ENCODE data around the gene DCXR. TPM values are rescaled to one million over a fixed set of nuclear protein-coding genes. Genes with fewer than 3 reads are reported as not detected.
"Not testable (repeated sequence)": the region's sequence is repeated elsewhere in the genome, so short reads cannot be mapped to it uniquely, and the experiment has no call there.

Gene DCXR
- total RNA-seq, 2 donors from 2014 or later = 55.6 to 77.5 TPM

DNA sequence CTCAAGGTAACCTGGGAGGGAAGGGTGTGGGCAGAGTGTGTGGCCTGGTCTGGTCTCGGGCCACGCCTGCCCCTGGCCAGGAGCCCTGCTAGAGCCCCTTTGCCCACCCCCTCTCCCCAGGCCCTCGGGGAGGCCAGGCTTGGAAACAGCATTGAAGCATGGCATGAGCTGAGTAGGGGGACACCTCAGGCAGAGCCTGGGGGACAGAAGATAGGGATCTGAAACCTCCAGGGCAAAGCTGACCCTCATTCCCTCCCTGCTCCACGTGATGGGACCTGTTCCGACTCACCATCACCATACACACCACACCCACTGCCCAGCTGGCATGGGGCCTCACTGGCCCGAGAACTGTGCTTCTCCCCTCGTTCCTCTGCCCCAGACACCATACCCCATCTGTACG, 11.6 kb upstream of the DCXR start:
- ATAC-seq (no peak), DNase-seq (no peak)
- Mint-ChIP-seq H3K4me1 (peaks cover 8% of the 10 kb centered on the region), H3K36me3 (ENCODE audit: low read depth) (peaks cover 3% of the 10 kb centered on the region), H3K4me3 (no peak overlapping the region), H3K27me3 (no peaks in the 10 kb centered on the region), H3K27ac (no peak overlapping the region)
- H3K9me3 ChIP-seq (ENCODE audit: control insufficient read depth, low read length, poor library complexity, severe bottlenecking) = no peaks in the 10 kb centered on the region

DNA sequence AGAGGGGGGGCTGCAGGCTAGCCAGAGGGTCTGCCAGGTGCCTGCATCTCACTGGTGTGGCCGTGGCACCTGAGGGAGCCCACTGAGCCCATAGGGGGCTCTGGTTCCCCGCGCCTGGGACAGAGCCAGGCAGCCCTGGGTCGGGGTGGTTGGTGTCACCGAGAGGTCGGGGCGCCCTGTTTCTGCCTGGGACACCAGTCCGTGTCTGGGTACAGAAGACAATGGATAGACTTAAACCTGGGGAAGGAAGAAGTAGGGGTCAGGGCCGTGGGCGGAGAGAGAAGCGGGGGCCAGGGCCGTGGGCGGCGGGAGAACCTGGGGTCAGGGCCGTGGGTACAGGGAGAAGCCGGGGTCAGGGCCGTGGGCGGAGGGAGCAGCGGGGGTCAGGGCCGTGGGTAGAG, 11.1 kb upstream of the DCXR start:
- no peak overlapping the region for H3K4me3 Mint-ChIP-seq
- DNase-seq = no peak
- H3K9me3 ChIP-seq (ENCODE audit: control insufficient read depth, low read length, poor library complexity, severe bottlenecking) = no peaks in the 10 kb centered on the region
- peaks cover 3% of the 10 kb centered on the region for H3K36me3 Mint-ChIP-seq (ENCODE audit: low read depth)
- no peak for ATAC-seq
- no peaks in the 10 kb centered on the region for H3K27me3 Mint-ChIP-seq
- H3K27ac Mint-ChIP-seq = no peak overlapping the region
- peaks cover 8% of the 10 kb centered on the region for H3K4me1 Mint-ChIP-seq

GRCh38 chr17:82047914-82048570, 10.5 kb upstream of the DCXR start:
- no peaks in the 10 kb centered on the region for H3K9me3 ChIP-seq (ENCODE audit: control insufficient read depth, low read length, poor library complexity, severe bottlenecking)
- H3K4me1 Mint-ChIP-seq = peaks cover 8% of the 10 kb centered on the region
- peaks cover 3% of the 10 kb centered on the region for H3K36me3 Mint-ChIP-seq (ENCODE audit: low read depth)
- ATAC-seq (no peak), DNase-seq (no peak)
- no peak overlapping the region for H3K27ac Mint-ChIP-seq
- H3K4me3 Mint-ChIP-seq = no peak overlapping the region
- H3K27me3 Mint-ChIP-seq = no peaks in the 10 kb centered on the region

- Mint-ChIP-seq H3K27me3 (no peaks in the 10 kb centered on the region), H3K27ac (no peak overlapping the region), H3K36me3 (ENCODE audit: low read depth) (peaks cover 3% of the 10 kb centered on the region), H3K4me3 (no peak overlapping the region), H3K4me1 (peaks cover 8% of the 10 kb centered on the region)
- DNase-seq = no peak
- H3K9me3 ChIP-seq (ENCODE audit: control insufficient read depth, low read length, poor library complexity, severe bottlenecking) = no peaks in the 10 kb centered on the region
- ATAC-seq = no peak
Observed at GRCh38 chr17:82047379-82047778, 9.9 kb upstream of the DCXR start.

- Mint-ChIP-seq H3K27ac (no peak overlapping the region), H3K27me3 (no peaks in the 10 kb centered on the region), H3K4me3 (no peak overlapping the region), H3K36me3 (ENCODE audit: low read depth) (peaks cover 3% of the 10 kb centered on the region), H3K4me1 (peaks cover 8% of the 10 kb centered on the region)
- DNase-seq (no peak), ATAC-seq (no peak)
- H3K9me3 ChIP-seq (ENCODE audit: control insufficient read depth, low read length, poor library complexity, severe bottlenecking) = no peaks in the 10 kb centered on the region
Observed at GRCh38 chr17:82046903-82047302, 9.4 kb upstream of the DCXR start.

DNA sequence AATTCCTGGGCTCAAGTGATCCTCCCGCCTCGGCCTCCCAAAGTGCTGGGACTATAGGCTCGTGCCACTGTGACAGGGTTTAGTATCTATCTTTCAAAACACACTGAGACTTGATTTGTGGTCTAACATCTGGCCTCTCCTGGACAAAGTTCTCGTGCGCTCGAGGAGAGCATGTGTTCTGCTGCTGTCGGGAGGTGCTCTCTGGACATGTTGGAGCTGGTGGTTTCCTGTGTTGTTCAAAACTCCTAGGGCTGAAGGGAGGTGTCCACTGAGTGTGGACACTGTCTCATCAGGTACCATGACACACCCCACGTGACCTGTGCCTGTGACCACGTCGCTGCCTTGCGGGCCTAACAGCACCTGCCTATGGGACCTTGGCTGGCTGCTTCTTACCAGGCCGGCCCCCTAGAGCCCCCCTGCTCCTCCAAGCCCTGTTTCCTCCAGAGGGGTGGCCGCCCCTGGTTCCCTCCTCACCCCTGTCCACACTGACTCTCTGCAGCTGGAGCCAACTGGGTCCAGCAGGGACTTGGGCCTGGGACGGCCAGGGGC, 8.5 kb upstream of the DCXR start:
- DNase-seq (no peak), ATAC-seq (no peak)
- H3K9me3 ChIP-seq (ENCODE audit: control insufficient read depth, low read length, poor library complexity, severe bottlenecking) = no peaks in the 10 kb centered on the region
- Mint-ChIP-seq H3K27me3 (no peaks in the 10 kb centered on the region), H3K4me1 (peaks cover 8% of the 10 kb centered on the region), H3K4me3 (no peak overlapping the region), H3K36me3 (ENCODE audit: low read depth) (peaks cover 3% of the 10 kb centered on the region), H3K27ac (peak overlapping the region; percentile 47)

DNA sequence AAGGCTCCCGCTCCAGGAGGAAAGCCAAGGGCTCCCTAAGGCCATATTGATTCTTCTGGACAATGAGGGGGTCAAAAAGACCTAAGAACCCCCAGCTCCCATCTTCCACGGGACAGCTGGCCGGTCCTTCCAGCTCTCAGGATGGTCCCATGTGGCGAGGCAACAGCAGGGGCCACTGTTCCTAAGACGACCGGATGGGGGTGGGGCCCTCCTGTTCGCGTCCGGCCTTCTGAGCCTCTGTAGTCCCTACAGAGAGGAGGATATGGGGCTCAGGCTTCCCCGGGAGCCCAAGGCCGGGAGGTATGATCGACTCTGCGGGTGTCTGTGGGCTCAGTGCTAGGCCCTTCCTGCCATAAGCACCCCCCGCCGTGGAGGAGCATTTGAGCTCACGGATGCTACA, 6.0 kb upstream of the DCXR start:
- Mint-ChIP-seq H3K27me3 (no peaks in the 10 kb centered on the region), H3K4me1 (peaks cover 4% of the 10 kb centered on the region), H3K36me3 (ENCODE audit: low read depth) (peaks cover 3% of the 10 kb centered on the region), H3K27ac (no peak overlapping the region), H3K4me3 (no peak overlapping the region)
- H3K9me3 ChIP-seq (ENCODE audit: control insufficient read depth, low read length, poor library complexity, severe bottlenecking) = no peaks in the 10 kb centered on the region
- ATAC-seq = no peak
- DNase-seq = no peak

- ATAC-seq (no peak), DNase-seq (no peak)
- Mint-ChIP-seq H3K4me1 (peaks cover 8% of the 10 kb centered on the region), H3K27me3 (no peaks in the 10 kb centered on the region), H3K27ac (no peak overlapping the region), H3K4me3 (no peak overlapping the region), H3K36me3 (ENCODE audit: low read depth) (peaks cover 1% of the 10 kb centered on the region)
- H3K9me3 ChIP-seq (ENCODE audit: control insufficient read depth, low read length, poor library complexity, severe bottlenecking) = no peaks in the 10 kb centered on the region
Observed at GRCh38 chr17:82042649-82043048, 5.2 kb upstream of the DCXR start.

- Mint-ChIP-seq H3K4me3 (no peak overlapping the region), H3K36me3 (ENCODE audit: low read depth) (no peaks in the 10 kb centered on the region), H3K27ac (no peak overlapping the region), H3K4me1 (peaks cover 9% of the 10 kb centered on the region), H3K27me3 (no peaks in the 10 kb centered on the region)
- DNase-seq (no peak), ATAC-seq (no peak)
- no peaks in the 10 kb centered on the region for H3K9me3 ChIP-seq (ENCODE audit: control insufficient read depth, low read length, poor library complexity, severe bottlenecking)
Observed at GRCh38 chr17:82041144-82041814, 3.8 kb upstream of the DCXR start.

- H3K4me3 Mint-ChIP-seq = no peak overlapping the region
- H3K27ac Mint-ChIP-seq = peak overlapping the region; percentile 1
- no peak for ATAC-seq
- H3K36me3 Mint-ChIP-seq (ENCODE audit: low read depth) = no peaks in the 10 kb centered on the region
- H3K4me1 Mint-ChIP-seq = peaks cover 9% of the 10 kb centered on the region
- H3K27me3 Mint-ChIP-seq = no peaks in the 10 kb centered on the region
- no peaks in the 10 kb centered on the region for H3K9me3 ChIP-seq (ENCODE audit: control insufficient read depth, low read length, poor library complexity, severe bottlenecking)
- DNase-seq = no peak
Observed at GRCh38 chr17:82039695-82040299, 2.3 kb upstream of the DCXR start.

DNA sequence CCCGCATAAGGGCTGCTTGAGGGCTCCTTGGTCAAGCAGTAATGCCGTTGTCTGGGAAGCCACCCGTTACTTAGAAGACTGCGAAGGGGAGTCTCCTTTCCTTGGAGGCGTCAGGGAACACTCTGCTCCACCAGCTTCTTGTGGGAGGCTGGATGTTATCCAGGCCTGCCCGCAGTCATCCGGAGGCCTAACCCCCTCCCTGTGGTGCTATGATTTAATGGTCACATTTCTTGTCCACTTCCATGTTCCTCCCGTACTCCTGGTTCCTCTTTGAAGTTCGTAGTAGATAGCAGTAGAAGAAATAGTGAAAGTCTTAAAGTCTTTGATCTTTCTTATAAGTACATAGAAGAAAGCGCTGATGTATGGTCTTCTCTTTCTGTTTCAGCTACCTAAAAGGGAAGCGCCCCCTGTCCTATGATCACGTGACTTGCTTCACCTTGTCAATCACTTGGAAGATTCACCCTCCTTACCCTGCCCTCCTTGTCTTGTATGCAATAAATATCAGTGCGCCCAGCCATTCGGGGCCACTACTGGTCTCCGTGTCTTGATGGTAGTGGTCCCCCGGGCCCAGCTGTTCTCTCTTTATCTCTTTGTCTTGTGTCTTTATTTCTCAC, 1.4 kb upstream of the DCXR start:
- H3K27me3 Mint-ChIP-seq; H3K4me3 Mint-ChIP-seq; ATAC-seq; DNase-seq; H3K9me3 ChIP-seq (ENCODE audit: control insufficient read depth, low read length, poor library complexity, severe bottlenecking); H3K36me3 Mint-ChIP-seq (ENCODE audit: low read depth); H3K4me1 Mint-ChIP-seq: not testable (repeated sequence)
- peak overlapping the region; percentile 1 for H3K27ac Mint-ChIP-seq

GRCh38 chr17:82037889-82038195, 345 bp upstream of the DCXR start:
- no peaks in the 10 kb centered on the region for H3K36me3 Mint-ChIP-seq (ENCODE audit: low read depth)
- H3K4me3 Mint-ChIP-seq = peak overlapping the region; percentile 94
- H3K9me3 ChIP-seq (ENCODE audit: control insufficient read depth, low read length, poor library complexity, severe bottlenecking) = no peaks in the 10 kb centered on the region
- ATAC-seq (no peak), DNase-seq (no peak)
- H3K4me1 Mint-ChIP-seq = peaks cover 9% of the 10 kb centered on the region
- peak overlapping the region; percentile 39 for H3K27ac Mint-ChIP-seq
- H3K27me3 Mint-ChIP-seq = no peaks in the 10 kb centered on the region

DNA sequence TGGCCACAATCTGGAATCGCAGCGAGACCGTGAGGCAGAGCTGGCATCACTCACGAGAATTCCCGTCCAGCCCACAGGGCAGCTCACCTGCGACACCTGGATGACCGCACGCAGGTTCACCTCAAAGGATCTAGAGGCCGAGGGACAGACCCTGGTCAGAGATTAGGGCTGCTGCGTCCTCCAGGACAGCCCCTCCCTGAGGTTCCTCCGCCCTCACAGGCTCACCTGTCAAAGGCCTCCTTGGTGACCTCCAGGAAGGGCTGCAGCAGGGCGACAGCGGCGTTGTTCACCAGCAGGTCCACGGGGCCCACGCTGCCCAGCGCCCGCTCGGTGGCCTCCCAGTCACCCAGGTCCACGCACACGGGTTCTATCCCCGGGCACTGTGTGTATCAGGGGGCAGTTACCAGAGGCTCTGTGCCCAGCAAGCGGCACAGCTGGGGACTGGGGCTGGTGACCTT, 834 bp downstream of the DCXR start:
- no peaks in the 10 kb centered on the region for H3K27me3 Mint-ChIP-seq
- peaks cover 9% of the 10 kb centered on the region for H3K4me1 Mint-ChIP-seq
- DNase-seq (no peak), ATAC-seq (no peak)
- no peak overlapping the region for H3K27ac Mint-ChIP-seq
- peak overlapping the region; percentile 94 for H3K4me3 Mint-ChIP-seq
- no peaks in the 10 kb centered on the region for H3K36me3 Mint-ChIP-seq (ENCODE audit: low read depth)
- no peaks in the 10 kb centered on the region for H3K9me3 ChIP-seq (ENCODE audit: control insufficient read depth, low read length, poor library complexity, severe bottlenecking)
